H1 (cell line): ENCODE data around the gene VPS13D. TPM values are rescaled to one million over a fixed set of nuclear protein-coding genes. Genes with fewer than 3 reads are reported as not detected.

Source experiments
- CTCF ChIA-PET: fragments of 300-600 bp; sonication (Branson Sonifier 250); formaldehyde crosslinking; loops from one replicate; lab custom pipeline; 2021; ENCODE audit not compliant: partially characterized antibody; lab: Charles Lee
- POLR2A ChIA-PET: fragments of 300-600 bp; sonication (Branson Sonifier 250); formaldehyde crosslinking; loops from one replicate; lab custom pipeline; 2021; ENCODE audit warnings: inconsistent platforms; ENCODE audit not compliant: partially characterized antibody; lab: Charles Lee
- DNase-seq, 2 experiments: peaks; one replicate each; pipeline versions ENCODE4 v3.0.0 to v3.0.0-alpha.2; 2010 to 2022; ENCODE audit warnings: low spot score in 2 of 2, low read depth in 1 of 2, mixed read lengths in 1 of 2
- FAIRE-seq: peaks from 2 replicates; lab custom pipeline; 2011; peaks lifted over from hg19 to GRCh38; lab: Jason Lieb, UNC
- H2AFZ ChIP-seq: 2 replicates; pipeline ENCODE4 v1.8.1; 2012; ENCODE audit warnings: low read length, inconsistent platforms
- H2AK5ac ChIP-seq: 2 replicates; pipeline ENCODE4 v1.6.1; 2013; ENCODE audit warnings: low read depth, low read length
- H2BK120ac ChIP-seq: replicated peaks from 2 replicates; pipeline ENCODE3; 2013; ENCODE audit warnings: low read depth, low read length, inconsistent platforms
- H2BK12ac ChIP-seq: 2 replicates; pipeline ENCODE4 v1.6.1; 2013; ENCODE audit warnings: low read depth, low read length
- H2BK15ac ChIP-seq: 2 replicates; pipeline ENCODE4 v1.6.1; 2013; ENCODE audit warnings: low read length
- H2BK20ac ChIP-seq: 2 replicates; pipeline ENCODE4 v1.6.1; 2013; ENCODE audit warnings: low read length
- H2BK5ac ChIP-seq: 2 replicates; pipeline ENCODE4 v1.6.1; 2013; ENCODE audit warnings: low read depth, low read length
- H3K14ac ChIP-seq: 2 replicates; pipeline ENCODE4 v1.6.1; 2013; ENCODE audit warnings: inconsistent platforms; ENCODE audit not compliant: insufficient read length
- H3K18ac ChIP-seq: 2 replicates; pipeline ENCODE4 v1.6.1; 2013; ENCODE audit warnings: low read length; ENCODE audit errors: extremely low read depth
- H3K23ac ChIP-seq: 2 replicates; pipeline ENCODE4 v1.6.1; 2013; ENCODE audit warnings: inconsistent platforms; ENCODE audit not compliant: insufficient read length
- H3K23me2 ChIP-seq: 2 replicates; pipeline ENCODE4 v1.6.1; 2013; ENCODE audit warnings: low read depth, low read length
- H3K27ac ChIP-seq: 2 replicates; pipeline ENCODE4 v1.6.1; 2011; ENCODE audit warnings: low read depth, low read length, inconsistent platforms
- H3K27me3 ChIP-seq, 4 experiments: replicated peaks in 1 of 4; 1 replicate in 1 of 4; 2 replicates in 3 of 4; pipeline versions ENCODE4 v1.6.1 to v1.8.1; 2011 to 2013; ENCODE audit warnings: low read length in 3 of 4, mild to moderate bottlenecking in 3 of 4, inconsistent platforms in 2 of 4, mixed read lengths in 2 of 4, moderate library complexity in 1 of 4; ENCODE audit not compliant: control insufficient read depth in 3 of 4, insufficient read depth in 3 of 4; ENCODE audit errors: extremely low read depth in 1 of 4
- H3K36me3 ChIP-seq, 4 experiments: 2 replicates each; pipeline versions ENCODE4 v1.6.1 to v1.8.1; 2011 to 2013; ENCODE audit warnings: mild to moderate bottlenecking in 4 of 4, low read length in 3 of 4, moderate library complexity in 2 of 4, control low read depth in 1 of 4, inconsistent platforms in 1 of 4; ENCODE audit not compliant: insufficient read depth in 4 of 4, control insufficient read depth in 2 of 4
- H3K4ac ChIP-seq: replicated peaks from 2 replicates; pipeline ENCODE3; 2013; ENCODE audit warnings: low read length, low read depth, mixed read lengths, inconsistent platforms; ENCODE audit not compliant: insufficient read length
- H3K4me1 ChIP-seq, 4 experiments: replicated peaks in 1 of 4; 1 replicate in 1 of 4; 2 replicates in 3 of 4; pipeline versions ENCODE4 v1.6.1 to v1.8.1; 2011 to 2013; ENCODE audit warnings: low read length in 3 of 4, inconsistent platforms in 2 of 4, mixed read lengths in 1 of 4; ENCODE audit not compliant: insufficient read depth in 4 of 4, control insufficient read depth in 3 of 4
- H3K4me2 ChIP-seq, 2 experiments: 2 replicates each; pipeline versions ENCODE4 v1.6.1 to v1.8.1; 2011 to 2013; ENCODE audit warnings: low read depth in 2 of 2, low read length in 2 of 2, control low read depth in 1 of 2, inconsistent platforms in 1 of 2, mild to moderate bottlenecking in 1 of 2; ENCODE audit not compliant: insufficient read depth in 1 of 2
- H3K4me3 ChIP-seq, 4 experiments: fragments of 200-600, 300-600 bp in 1 of 4; sonication (generic), shearing (Covaris generic), sonication (Bioruptor Twin) in 1 of 4; 2 replicates each; pipeline versions ENCODE4 v1.5.1 to v1.8.1; 2011 to 2016; ENCODE audit warnings: low read length in 4 of 4, low read depth in 3 of 4, control low read depth in 2 of 4, inconsistent platforms in 2 of 4, mild to moderate bottlenecking in 2 of 4, mixed read lengths in 1 of 4, moderate library complexity in 1 of 4; ENCODE audit not compliant: insufficient read depth in 2 of 4; ENCODE audit errors: extremely low read depth in 1 of 4
- H3K56ac ChIP-seq: replicated peaks from 2 replicates; pipeline ENCODE3; 2013; ENCODE audit warnings: low read depth, mild to moderate bottlenecking, mixed read lengths, low read length, inconsistent platforms; ENCODE audit not compliant: insufficient read length
- H3K79me1 ChIP-seq: 2 replicates; pipeline ENCODE4 v1.6.1; 2013; ENCODE audit warnings: low read depth, low read length, control low read depth
- H3K79me2 ChIP-seq, 2 experiments: 2 replicates each; pipeline versions ENCODE4 v1.6.1 to v1.8.1; 2012 to 2013; ENCODE audit warnings: low read length in 2 of 2, mild to moderate bottlenecking in 2 of 2, inconsistent platforms in 1 of 2; ENCODE audit not compliant: insufficient read depth in 2 of 2, control insufficient read depth in 1 of 2
- H3K9ac ChIP-seq, 4 experiments: replicated peaks in 1 of 4; 1 replicate in 1 of 4; 2 replicates in 3 of 4; pipeline versions ENCODE4 v1.6.1 to v1.8.1; 2011 to 2013; ENCODE audit warnings: low read depth in 3 of 4, low read length in 3 of 4, control low read depth in 2 of 4, mild to moderate bottlenecking in 2 of 4, moderate library complexity in 2 of 4, inconsistent platforms in 1 of 4; ENCODE audit errors: extremely low read depth in 1 of 4
- H3K9me3 ChIP-seq, 2 experiments: 2 replicates each; pipeline versions ENCODE4 v1.6.1 to v1.8.1; 2012 to 2013; ENCODE audit warnings: mild to moderate bottlenecking in 2 of 2, moderate library complexity in 2 of 2, control low read depth in 1 of 2, inconsistent platforms in 1 of 2, low read depth in 1 of 2, low read length in 1 of 2, mixed read lengths in 1 of 2; ENCODE audit not compliant: insufficient read depth in 2 of 2
- H4K20me1 ChIP-seq, 2 experiments: replicated peaks in 1 of 2; 2 replicates each; pipeline versions ENCODE3 to v1.8.1; 2011 to 2013; ENCODE audit warnings: inconsistent platforms in 2 of 2, low read length in 2 of 2, mild to moderate bottlenecking in 1 of 2; ENCODE audit not compliant: insufficient read depth in 2 of 2, control insufficient read depth in 1 of 2
- H4K5ac ChIP-seq: 2 replicates; pipeline ENCODE4 v1.6.1; 2013; ENCODE audit warnings: low read length, low read depth, mixed read lengths, inconsistent platforms; ENCODE audit not compliant: insufficient read length
- H4K8ac ChIP-seq: 2 replicates; pipeline ENCODE4 v1.8.0; 2013; ENCODE audit warnings: mild to moderate bottlenecking, moderate library complexity, low read length, inconsistent platforms; ENCODE audit not compliant: insufficient read depth; ENCODE audit errors: extremely low read depth
- H4K91ac ChIP-seq: replicated peaks from 2 replicates; pipeline ENCODE3; 2013; ENCODE audit warnings: low read length, mixed read lengths, inconsistent platforms; ENCODE audit not compliant: insufficient read length
- CEBPB ChIP-seq: IDR thresholded peaks from 2 replicates; pipeline ENCODE4 v1.6.1; 2012; ENCODE audit warnings: low read depth, low read length
- EP300 ChIP-seq, 2 experiments: IDR thresholded peaks; 1 replicate in 1 of 2; 2 replicates in 1 of 2; pipeline ENCODE4 v1.6.1; 2011 to 2012; ENCODE audit warnings: low read depth in 2 of 2, low read length in 2 of 2, mild to moderate bottlenecking in 2 of 2, borderline replicate concordance in 1 of 2, inconsistent platforms in 1 of 2, moderate library complexity in 1 of 2
- FOSL1 ChIP-seq: IDR thresholded peaks from 2 replicates; pipeline ENCODE4 v1.6.1; 2011; ENCODE audit warnings: mild to moderate bottlenecking, low read depth, low read length, moderate library complexity; ENCODE audit not compliant: insufficient read depth
- GABPA ChIP-seq: IDR thresholded peaks from 2 replicates; pipeline ENCODE4 v1.6.1; 2011; ENCODE audit warnings: mild to moderate bottlenecking, low read length, moderate library complexity, borderline replicate concordance; ENCODE audit not compliant: insufficient read depth
- NANOG ChIP-seq: IDR thresholded peaks from 2 replicates; pipeline ENCODE4 v1.6.1; 2011; ENCODE audit warnings: low read length, low read depth, mild to moderate bottlenecking, inconsistent platforms; ENCODE audit not compliant: insufficient read depth, poor library complexity, severe bottlenecking
- SP2 ChIP-seq: IDR thresholded peaks from 2 replicates; pipeline ENCODE4 v1.6.1; 2012; ENCODE audit warnings: mild to moderate bottlenecking, low read length, inconsistent platforms
- ZNF274 ChIP-seq: IDR thresholded peaks from 2 replicates; pipeline ENCODE4 v1.7.0; 2012; ENCODE audit warnings: low read length, borderline replicate concordance; ENCODE audit errors: extremely low read depth
- WGBS, 2 experiments: shearing (Covaris generic) in 1 of 2; methylation state at CpG; one replicate each; pipeline versions ENCODE4 v1.1.6 to v1.1.7; 2013 to 2015; ENCODE audit warnings: low lambda C conversion rate in 2 of 2, mixed read lengths in 2 of 2, inconsistent platforms in 1 of 2, low coverage in 1 of 2, missing lambda C conversion rate in 1 of 2; ENCODE audit not compliant: insufficient replicate concordance in 2 of 2, insufficient coverage in 1 of 2, insufficient read length in 1 of 2; ENCODE audit errors: extremely low coverage in 1 of 2, missing lambda C conversion rate in 1 of 2; 5-methylcytosine and 5-hydroxymethylcytosine counted together
- polyA plus RNA-seq, 7 experiments: library from polyadenylated mRNA; depleted of rRNA in 3 of 7; stranded (reverse) in 5 of 7; unstranded in 2 of 7; fragments of >200 nt in 5 of 7; fragments of 200-250 nt in 2 of 7; gene quantifications; 1 replicate in 5 of 7; 2 replicates in 1 of 7; 4 replicates in 1 of 7; pipeline versions ENCODE4 v1.2.1 to v1.2.3, GENCODE V29; 2011 to 2013; ENCODE audit warnings: missing spikeins in 2 of 7, mixed read lengths in 2 of 7
- total RNA-seq: library from RNA; stranded (reverse); fragmentation: NEBNext Ultra II Directional; extraction: Animal tissue kit (Norgen Biotek cat#: 25700); gene quantifications from 2 replicates; pipeline ENCODE4 v1.2.1, GENCODE V29; 2021
- TF ChIP-seq, protein P1 (sequence below): IDR thresholded peaks from 2 replicates; pipeline ENCODE4 v1.6.1; 2012; ENCODE audit warnings: low read length, inconsistent platforms

VPS13D gene
- total and polyA plus RNA-seq, 2 of the 8 experiments (the other 6 are each of a cell fraction or from before 2014, with no cell fraction given), result 10.9 to 31.2 TPM

- Histone ChIP-seq H3K9ac (no peak overlapping the region), H3K4me1 (peaks cover 0 to 4% (median 0%) of the 10 kb centered on the region in 4 experiments; a peak in 2 of 7 replicates), H4K5ac (no peak overlapping the region), H3K36me3 (no peaks in the 10 kb centered on the region), H3K18ac (no peak overlapping the region), H3K56ac (no peak overlapping the region), H3K4me2 (no peak overlapping the region), H3K23me2 (no peaks in the 10 kb centered on the region), H3K14ac (no peak overlapping the region), H3K79me1 (no peaks in the 10 kb centered on the region; the same call in 1 of the 2 replicates), H2AK5ac (no peak overlapping the region), H2AFZ (no peak overlapping the region), H3K4me3 (no peak overlapping the region), H2BK15ac (no peak overlapping the region), H2BK12ac (no peak overlapping the region), H2BK20ac (no peak overlapping the region), H3K9me3 (no peaks in the 10 kb centered on the region), H4K91ac (no peak overlapping the region), H3K23ac (no peak overlapping the region), H2BK5ac (no peak overlapping the region), H3K27ac (no peak overlapping the region), H3K27me3 (no peaks in the 10 kb centered on the region), H4K8ac (no peak overlapping the region), H4K20me1 (no peaks in the 10 kb centered on the region), H3K79me2 (no peaks in the 10 kb centered on the region), H3K4ac (no peak overlapping the region), H2BK120ac (no peak overlapping the region)
- POLR2A ChIA-PET, result no interaction called here
- CTCF ChIA-PET, result interaction anchor here (1.6 kb wide), 1 partner anchor 170 kb away, joined by 3 read pairs; the partner anchor contains the start of gene DHRS3
- FAIRE-seq, result no peak
- no peak for DNase-seq
- WGBS, 2 experiments, result 85% methylated on average over 3 of the region's 3 CpGs; no CpG with 5 or more reads in 1 of the 2 experiments
- no peak for TF ChIP-seq NANOG
- TF ChIP-seq EP300 (IDR thresholded peaks at IDR 0.05; ENCODE audit: borderline replicate concordance in 1 of 2, low read depth in 2 of 2, low read length in 2 of 2), result no peak
- TF ChIP-seq GABPA, result no peak
- TF ChIP-seq FOSL1, result no peak
- TF ChIP-seq ZNF274, result no peak
- no peak for TF ChIP-seq CEBPB
- TF ChIP-seq SP2, result no peak
- TF ChIP-seq, protein P1, sequence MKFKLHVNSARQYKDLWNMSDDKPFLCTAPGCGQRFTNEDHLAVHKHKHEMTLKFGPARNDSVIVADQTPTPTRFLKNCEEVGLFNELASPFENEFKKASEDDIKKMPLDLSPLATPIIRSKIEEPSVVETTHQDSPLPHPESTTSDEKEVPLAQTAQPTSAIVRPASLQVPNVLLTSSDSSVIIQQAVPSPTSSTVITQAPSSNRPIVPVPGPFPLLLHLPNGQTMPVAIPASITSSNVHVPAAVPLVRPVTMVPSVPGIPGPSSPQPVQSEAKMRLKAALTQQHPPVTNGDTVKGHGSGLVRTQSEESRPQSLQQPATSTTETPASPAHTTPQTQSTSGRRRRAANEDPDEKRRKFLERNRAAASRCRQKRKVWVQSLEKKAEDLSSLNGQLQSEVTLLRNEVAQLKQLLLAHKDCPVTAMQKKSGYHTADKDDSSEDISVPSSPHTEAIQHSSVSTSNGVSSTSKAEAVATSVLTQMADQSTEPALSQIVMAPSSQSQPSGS, result no peak
These were observed 218.9 kb downstream of the VPS13D start for GRCh38 chr1:12448746-12449177.
